H1 (cell line): ENCODE results near the gene SLC35F3.

Experiments used
- ATF2 ChIP-seq: IDR thresholded peaks from 2 replicates; pipeline ENCODE4 v1.6.1; 2012; ENCODE audit warnings: low read length, inconsistent platforms
- ATF3 ChIP-seq: IDR thresholded peaks from 2 replicates; pipeline ENCODE4 v1.6.1; 2011; ENCODE audit warnings: low read depth, mild to moderate bottlenecking, low read length; ENCODE audit not compliant: insufficient read depth
- CREB1 ChIP-seq: IDR thresholded peaks from 2 replicates; pipeline ENCODE4 v1.6.1; 2012; ENCODE audit warnings: inconsistent platforms
- CTCF ChIP-seq, 3 experiments: IDR thresholded peaks; 1 replicate in 2 of 3; 2 replicates in 1 of 3; pipeline versions ENCODE4 v1.5.1 to v1.6.1; 2011; ENCODE audit warnings: low read length in 3 of 3, mild to moderate bottlenecking in 3 of 3, inconsistent platforms in 2 of 3, low read depth in 1 of 3, moderate library complexity in 1 of 3; ENCODE audit not compliant: insufficient read depth in 1 of 3; ENCODE audit errors: control extremely low read depth in 1 of 3
- FOSL1 ChIP-seq: IDR thresholded peaks from 2 replicates; pipeline ENCODE4 v1.6.1; 2011; ENCODE audit warnings: mild to moderate bottlenecking, low read depth, low read length, moderate library complexity; ENCODE audit not compliant: insufficient read depth
- HDAC6 ChIP-seq: IDR thresholded peaks from one replicate; pipeline ENCODE4 v1.7.1; 2012; ENCODE audit warnings: low read depth, mild to moderate bottlenecking, inconsistent platforms, low read length, moderate library complexity
- MAFK ChIP-seq: IDR thresholded peaks from 2 replicates; pipeline ENCODE4 v1.6.1; 2012; ENCODE audit warnings: low read depth, mild to moderate bottlenecking, improper control_type of control experiment, low read length
- POLR2A ChIP-seq, 2 experiments: IDR thresholded peaks; 1 replicate in 1 of 2; 2 replicates in 1 of 2; pipeline ENCODE4 v1.6.1; 2011; ENCODE audit warnings: low read depth in 2 of 2, low read length in 2 of 2, mild to moderate bottlenecking in 2 of 2; ENCODE audit errors: control extremely low read depth in 1 of 2
- POLR2AphosphoS5 ChIP-seq: IDR thresholded peaks from 2 replicates; pipeline ENCODE4 v1.6.1; 2011; ENCODE audit warnings: low read depth, low read length
- RFX5 ChIP-seq: IDR thresholded peaks from 2 replicates; pipeline ENCODE4 v1.6.1; 2011; ENCODE audit warnings: low read depth, low read length, improper control_type of control experiment, borderline replicate concordance
- SIRT6 ChIP-seq: IDR thresholded peaks from one replicate; pipeline ENCODE4 v1.7.1; 2012; ENCODE audit warnings: low read length, inconsistent platforms
- SUZ12 ChIP-seq: fragments of 200-600 bp; sonication (generic); IDR thresholded peaks from 2 replicates; pipeline ENCODE4 v1.6.1; 2012; ENCODE audit warnings: mild to moderate bottlenecking, inconsistent platforms, low read length, moderate library complexity, mixed read lengths
- TEAD4 ChIP-seq: IDR thresholded peaks from 2 replicates; pipeline ENCODE4 v1.6.1; 2012; ENCODE audit warnings: low read depth, low read length, inconsistent platforms, mixed read lengths

GRCh38 chr1:234270093-234270492 lies 365.6 kb downstream of the SLC35F3 start:
- TF ChIP-seq CTCF (IDR thresholded peaks at IDR 0.05; ENCODE audit: control extremely low read depth in 1 of 3, insufficient read depth in 1 of 3, low read depth in 1 of 3, low read length in 3 of 3) (no peak), MAFK (no peak), TEAD4 (no peak), POLR2A (IDR thresholded peaks at IDR 0.05; ENCODE audit: control extremely low read depth in 1 of 2, low read depth in 2 of 2, low read length in 2 of 2) (no peak), SUZ12 (no peak), CREB1 (no peak), POLR2AphosphoS5 (no peak), RFX5 (no peak), SIRT6 (no peak), HDAC6 (no peak), FOSL1 (no peak), ATF2 (no peak), ATF3 (no peak)
